Measurements from ENCODE around the gene MTNR1A. TPM values are rescaled to one million over a fixed set of nuclear protein-coding genes. Genes with fewer than 3 reads are reported as not detected.

MTNR1A gene
- total and polyA plus RNA-seq, 3 donors from 2014 or later = 1.5 to 3.3 (median 1.9) TPM

- Histone ChIP-seq H3K4me1 (no peaks in the 10 kb centered on the region), H3K27ac (no peak overlapping the region), H3K27me3 (no peaks in the 10 kb centered on the region), H3K36me3 (ENCODE audit: low read depth, missing control alignments) (no peaks in the 10 kb centered on the region), H3K4me3 (no peak overlapping the region), H3K9me3 (no peaks in the 10 kb centered on the region)
- TF ChIP-seq CTCF (IDR thresholded peaks at IDR 0.05) (no peak), POLR2A (IDR thresholded peaks at IDR 0.05) (no peak)
- 66 to 69% methylated on average over 7 of the region's 7 CpGs for WGBS, 2 donors
- intact Hi-C loops (cut with DNase I; ENCODE audit: low total_unique reads) = no loop called here
- DNase-seq = no peak
Measured at GRCh38 chr4:186545436-186545835, 9.9 kb downstream of the MTNR1A start.

- Histone ChIP-seq H3K36me3 (ENCODE audit: low read depth, missing control alignments) (no peaks in the 10 kb centered on the region), H3K9me3 (no peaks in the 10 kb centered on the region), H3K27ac (no peak overlapping the region), H3K4me3 (no peak overlapping the region), H3K4me1 (no peaks in the 10 kb centered on the region), H3K27me3 (no peaks in the 10 kb centered on the region)
- DNase-seq = no peak
- WGBS, 2 donors = 86 to 88% methylated on average over 2 of the region's 2 CpGs
- TF ChIP-seq POLR2A (IDR thresholded peaks at IDR 0.05) = no peak
- TF ChIP-seq CTCF (IDR thresholded peaks at IDR 0.05) = no peak
- intact Hi-C loops (cut with DNase I; ENCODE audit: low total_unique reads) = no loop called here
Measured at GRCh38 chr4:186543206-186543605, 12.2 kb downstream of the MTNR1A start.

DNA sequence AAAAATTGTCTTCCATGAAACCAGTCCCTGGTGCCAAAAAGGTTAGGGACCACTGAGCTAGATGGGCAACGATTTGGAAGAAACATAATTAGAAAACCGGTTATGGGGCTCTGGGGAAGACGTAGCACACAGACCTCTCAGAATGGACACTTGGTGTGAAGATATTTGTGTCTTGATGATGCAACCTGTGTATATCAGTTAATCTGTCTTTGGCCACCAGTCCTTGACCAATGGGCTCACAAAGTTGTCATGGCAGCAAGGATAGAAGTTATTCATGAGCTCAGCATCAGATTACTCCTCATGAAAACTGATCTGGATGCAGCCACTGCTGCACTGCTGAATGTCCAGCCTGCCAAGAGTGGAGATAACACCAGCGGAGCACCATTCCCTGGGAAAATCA lies 13.6 kb downstream of the MTNR1A start:
- intact Hi-C loops (cut with DNase I; ENCODE audit: low total_unique reads) = no loop called here

GRCh38 chr4:186537843-186538521 lies 17.4 kb downstream of the MTNR1A start:
- no peak overlapping the region for H3K4me3 ChIP-seq
- no peaks in the 10 kb centered on the region for H3K36me3 ChIP-seq (ENCODE audit: low read depth, missing control alignments)
- H3K4me1 ChIP-seq = no peaks in the 10 kb centered on the region
- no peaks in the 10 kb centered on the region for H3K27me3 ChIP-seq
- intact Hi-C loops (cut with DNase I; ENCODE audit: low total_unique reads) = no loop called here
- no peaks in the 10 kb centered on the region for H3K9me3 ChIP-seq
- H3K27ac ChIP-seq = no peak overlapping the region
- DNase-seq = no peak
- TF ChIP-seq CTCF (IDR thresholded peaks at IDR 0.05) (no peak), POLR2A (IDR thresholded peaks at IDR 0.05) (no peak)
- WGBS, 2 donors = 85% methylated on average over 19 of the region's 19 CpGs

More for the DNA sequence above, 13.6 kb downstream of the MTNR1A start:
- Histone ChIP-seq H3K4me1 (no peaks in the 10 kb centered on the region), H3K4me3 (no peak overlapping the region), H3K9me3 (no peaks in the 10 kb centered on the region), H3K36me3 (ENCODE audit: low read depth, missing control alignments) (no peaks in the 10 kb centered on the region), H3K27me3 (no peaks in the 10 kb centered on the region), H3K27ac (no peak overlapping the region)
- TF ChIP-seq CTCF (IDR thresholded peaks at IDR 0.05) = no peak
- no peak for TF ChIP-seq POLR2A (IDR thresholded peaks at IDR 0.05)
- 88 to 89% methylated on average over 4 of the region's 4 CpGs for WGBS, 2 donors
- no peak for DNase-seq

GRCh38 chr4:186536285-186536684 lies 19.1 kb downstream of the MTNR1A start:
- 75 to 91% methylated on average over 10 of the region's 10 CpGs for WGBS, 2 donors
- no peak overlapping the region for H3K4me3 ChIP-seq

More at GRCh38 chr4:186536285-186536684, 19.1 kb downstream of the MTNR1A start:
- Histone ChIP-seq H3K36me3 (ENCODE audit: low read depth, missing control alignments) (no peaks in the 10 kb centered on the region), H3K9me3 (no peaks in the 10 kb centered on the region), H3K27ac (no peak overlapping the region), H3K4me1 (no peaks in the 10 kb centered on the region), H3K27me3 (no peaks in the 10 kb centered on the region)
- intact Hi-C loops (cut with DNase I; ENCODE audit: low total_unique reads) = no loop called here
- DNase-seq = no peak
- TF ChIP-seq CTCF (IDR thresholded peaks at IDR 0.05) = no peak
- TF ChIP-seq POLR2A (IDR thresholded peaks at IDR 0.05) = no peak
